Effector memory CD8-positive, alpha-beta T cell (primary cell): ENCODE data around the gene TMCC1.
A peak's percentile ranks its signal among the peaks of the same experiment; 100 is the strongest.
"Not testable (repeated sequence)": the region's sequence is repeated elsewhere in the genome, so short reads cannot be mapped to it uniquely, and the experiment has no call there.

ENCODE experiments used
- ATAC-seq: fragments of 150-1000 bp; cut with Tn5 transposase; replicated peaks from 2 replicates; pipeline ENCODE4 v1.10.0; 2021; ENCODE audit warnings: mild to moderate bottlenecking, moderate library complexity
- DNase-seq, 3 experiments: peaks; one replicate each; pipeline ENCODE4 v3.0.0; 2021
- H3K27ac Mint-ChIP-seq, 2 donors: one replicate each; pipeline ENCODE4 v1.8.0; 2022; ENCODE audit warnings: mild to moderate bottlenecking in 2 of 2, mixed read lengths in 2 of 2, moderate library complexity in 2 of 2
- H3K27me3 Mint-ChIP-seq, 2 donors: one replicate each; pipeline ENCODE4 v1.8.0; 2022; ENCODE audit warnings: mixed read lengths in 2 of 2
- H3K36me3 Mint-ChIP-seq: one replicate; pipeline ENCODE4 v1.8.0; 2022; ENCODE audit warnings: mild to moderate bottlenecking, moderate library complexity, mixed read lengths; ENCODE audit not compliant: insufficient read depth
- H3K4me1 Mint-ChIP-seq, 2 donors: one replicate each; pipeline ENCODE4 v1.8.0; 2022; ENCODE audit warnings: low read depth in 2 of 2, mixed read lengths in 2 of 2
- H3K4me3 Mint-ChIP-seq, 2 donors: one replicate each; pipeline ENCODE4 v1.8.0; 2022; ENCODE audit warnings: mild to moderate bottlenecking in 2 of 2, mixed read lengths in 2 of 2, moderate library complexity in 2 of 2
- H3K9me3 Mint-ChIP-seq, 2 donors: one replicate each; pipeline ENCODE4 v1.8.0; 2022; ENCODE audit warnings: mixed read lengths in 2 of 2

Gene TMCC1

DNA sequence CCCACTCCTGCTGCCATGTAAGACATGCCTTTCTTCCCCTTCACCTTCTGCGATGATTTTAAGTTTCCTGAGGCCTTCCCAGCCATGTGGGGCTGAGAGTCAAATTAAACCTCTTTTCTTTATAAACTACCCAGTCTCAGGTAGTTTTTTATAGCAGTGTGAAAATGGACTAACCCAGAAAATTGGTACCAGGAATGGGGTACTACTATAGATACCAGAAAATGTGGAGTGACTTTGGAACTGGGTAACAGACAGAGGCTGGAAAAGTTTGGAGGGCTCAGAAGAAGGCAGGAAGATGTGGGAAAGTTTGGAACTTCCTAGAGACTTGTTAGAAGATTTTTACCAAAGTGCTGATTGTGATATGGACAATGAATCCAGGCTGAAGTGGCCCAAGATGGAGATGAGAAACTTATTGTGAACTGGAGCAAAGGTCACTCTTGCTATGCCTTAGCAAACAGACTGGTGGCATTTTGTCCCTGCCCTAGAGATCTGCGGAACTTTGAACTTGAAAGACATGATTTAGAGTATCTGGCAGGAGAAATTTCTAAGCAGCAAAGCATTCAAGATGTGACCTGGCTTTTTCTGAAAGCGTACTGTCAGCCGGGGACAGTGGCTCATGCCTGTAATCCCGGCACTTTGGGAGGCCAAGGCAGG lies 52.7 kb downstream of the TMCC1 start:
- Mint-ChIP-seq H3K4me3 (no peak overlapping the region), H3K27ac (no peak overlapping the region), H3K36me3 (no peaks in the 10 kb centered on the region), H3K27me3 (no peaks in the 10 kb centered on the region), H3K4me1 (peaks cover 10 to 30% of the 10 kb centered on the region in 2 donors), H3K9me3 (no peaks in the 10 kb centered on the region)
- no peak for ATAC-seq
- DNase-seq = no peak

DNA sequence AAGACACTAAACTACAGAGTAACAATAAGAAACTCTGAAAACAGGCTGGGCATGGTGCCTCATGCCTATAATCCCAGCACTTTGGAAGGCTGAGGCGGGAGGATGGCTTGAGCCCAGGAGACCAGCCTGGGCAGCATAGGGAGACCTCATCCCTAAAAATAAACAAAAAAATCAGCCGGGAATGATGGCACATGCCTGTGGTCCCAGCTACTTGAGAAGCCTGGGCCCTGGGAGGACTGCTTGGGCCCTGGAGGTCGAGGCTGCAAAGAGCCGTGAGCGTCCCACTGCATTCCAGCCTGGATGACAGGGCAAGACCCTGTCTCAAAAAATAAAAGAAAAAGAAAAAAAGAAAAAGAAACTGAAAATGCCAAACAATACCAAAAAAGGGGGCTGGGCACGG lies 55.4 kb downstream of the TMCC1 start:
- Mint-ChIP-seq H3K4me1 (peaks cover 8 to 18% of the 10 kb centered on the region in 2 donors), H3K9me3 (no peaks in the 10 kb centered on the region), H3K27me3 (no peaks in the 10 kb centered on the region), H3K27ac (peak overlapping the region in 1 of 2 donors; percentile 86), H3K36me3 (no peaks in the 10 kb centered on the region), H3K4me3 (no peak overlapping the region)
- no peak for DNase-seq
- ATAC-seq = no peak

DNA sequence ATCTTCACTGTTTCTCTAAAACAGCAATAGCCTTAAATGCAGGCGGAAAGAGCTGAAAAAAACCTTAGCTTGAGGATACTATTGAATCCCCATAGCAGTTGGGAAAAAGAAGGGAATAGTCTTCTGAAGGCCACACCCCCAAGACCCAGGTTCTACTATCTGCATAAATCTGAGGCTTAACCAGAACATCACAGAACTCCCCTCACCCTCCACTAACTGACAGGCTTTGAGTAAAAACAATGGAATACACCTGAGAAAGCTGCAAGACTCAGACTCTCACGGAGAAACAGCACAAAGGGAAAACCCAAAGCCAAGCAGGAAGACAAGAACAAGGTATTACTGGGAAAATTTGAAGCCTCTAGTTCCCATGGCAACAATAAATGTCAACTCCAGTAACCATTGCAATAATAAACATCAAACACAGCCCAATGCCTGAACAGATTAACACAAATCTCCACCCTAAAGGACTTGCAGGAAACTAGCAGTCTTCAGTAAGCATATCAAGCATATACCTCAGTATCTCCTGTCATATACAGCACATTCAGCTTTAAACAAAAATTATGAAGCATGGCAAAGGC lies 56.4 kb downstream of the TMCC1 start:
- DNase-seq (no peak), ATAC-seq (no peak)
- peak overlapping the region in 1 of 2 donors; percentile 86 for H3K27ac Mint-ChIP-seq
- no peaks in the 10 kb centered on the region for H3K9me3 Mint-ChIP-seq
- H3K4me1 Mint-ChIP-seq = peaks cover 8 to 18% of the 10 kb centered on the region in 2 donors
- no peaks in the 10 kb centered on the region for H3K36me3 Mint-ChIP-seq
- no peak overlapping the region for H3K4me3 Mint-ChIP-seq
- no peaks in the 10 kb centered on the region for H3K27me3 Mint-ChIP-seq

DNA sequence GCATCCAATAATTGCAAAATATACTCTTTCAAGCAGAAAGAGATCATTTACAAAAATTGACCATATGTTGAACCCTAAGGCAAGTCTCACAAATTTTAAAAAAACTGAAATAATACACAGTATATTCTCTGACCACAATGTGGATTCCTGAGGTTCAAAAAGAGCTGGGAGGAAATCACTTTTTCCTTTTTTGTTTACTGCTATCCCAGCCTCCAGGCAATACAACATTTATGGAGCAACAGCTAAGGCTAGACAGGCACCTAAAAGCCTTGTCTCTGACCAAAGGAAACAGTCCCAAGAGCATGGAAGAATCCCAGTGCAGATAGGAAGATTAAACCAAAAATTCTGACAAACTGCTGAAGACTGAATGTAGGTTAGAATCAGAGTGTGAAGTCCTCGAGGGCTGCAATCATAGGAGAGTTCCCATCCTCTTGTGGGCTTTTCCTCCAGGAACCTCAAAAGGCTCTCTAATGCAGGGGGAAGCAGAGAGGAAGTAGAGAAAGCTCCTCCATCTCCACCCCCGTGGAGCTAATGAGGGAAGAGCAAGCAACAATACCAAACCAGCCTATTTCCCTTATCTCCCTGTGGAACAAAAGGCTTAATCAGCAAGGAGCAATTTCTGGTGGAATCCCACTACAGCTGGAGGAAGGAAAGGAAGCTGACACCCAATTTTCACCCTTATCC lies 57.0 kb downstream of the TMCC1 start:
- Mint-ChIP-seq H3K27me3 (no peaks in the 10 kb centered on the region), H3K27ac (peak overlapping the region in 1 of 2 donors; percentile 10), H3K4me1 (peaks cover 8 to 18% of the 10 kb centered on the region in 2 donors), H3K4me3 (no peak overlapping the region), H3K36me3 (no peaks in the 10 kb centered on the region), H3K9me3 (no peaks in the 10 kb centered on the region)
- DNase-seq (no peak), ATAC-seq (no peak)

DNA sequence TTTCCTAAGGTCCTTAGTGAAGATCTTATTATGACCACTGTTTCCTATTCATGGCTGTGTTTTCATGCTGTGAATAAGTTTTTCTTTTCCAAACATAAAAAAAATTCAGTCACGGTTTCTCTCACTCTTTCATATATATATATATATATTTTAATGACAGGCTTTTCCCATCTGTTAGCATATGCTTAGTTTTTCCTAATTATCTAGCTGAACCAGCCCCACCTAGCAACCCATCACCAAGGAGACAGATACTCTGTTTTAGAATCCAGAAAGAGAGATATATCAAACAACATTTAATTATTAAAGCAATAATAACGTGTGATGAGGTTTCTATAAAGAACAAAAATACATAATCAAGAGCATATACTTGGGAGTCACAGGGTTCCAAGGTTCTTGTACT lies 58.3 kb downstream of the TMCC1 start:
- no peak for ATAC-seq

DNA sequence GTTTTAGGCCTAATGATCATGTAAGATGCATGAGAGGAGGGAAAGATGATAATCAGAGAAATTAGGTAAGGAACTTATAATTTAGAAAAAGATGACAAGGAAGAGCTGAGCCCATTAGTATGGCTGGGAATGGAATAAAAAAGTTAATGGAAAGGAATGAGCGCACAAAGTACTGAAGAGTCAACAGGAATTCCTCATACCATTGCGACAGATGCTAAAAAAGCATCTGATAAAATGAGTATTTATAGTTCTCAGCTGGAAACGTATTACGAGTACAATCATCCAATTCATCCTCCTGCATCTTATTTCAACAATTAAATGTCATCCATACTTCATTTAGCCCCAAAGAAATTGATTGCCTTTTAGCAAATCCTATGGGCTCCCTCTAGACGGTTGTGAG lies 58.9 kb downstream of the TMCC1 start:
- Mint-ChIP-seq H3K27me3 (no peaks in the 10 kb centered on the region), H3K4me3 (no peak overlapping the region), H3K36me3 (peaks cover 5% of the 10 kb centered on the region), H3K4me1 (peaks cover 8 to 18% of the 10 kb centered on the region in 2 donors), H3K9me3 (no peaks in the 10 kb centered on the region), H3K27ac (no peak overlapping the region)
- DNase-seq (no peak), ATAC-seq (no peak)

More for the DNA sequence above, 58.3 kb downstream of the TMCC1 start:
- Mint-ChIP-seq H3K36me3 (peaks cover 5% of the 10 kb centered on the region), H3K4me3 (no peak overlapping the region), H3K4me1 (peaks cover 8 to 18% of the 10 kb centered on the region in 2 donors), H3K9me3 (no peaks in the 10 kb centered on the region), H3K27me3 (no peaks in the 10 kb centered on the region), H3K27ac (no peak overlapping the region)
- no peak for DNase-seq

DNA sequence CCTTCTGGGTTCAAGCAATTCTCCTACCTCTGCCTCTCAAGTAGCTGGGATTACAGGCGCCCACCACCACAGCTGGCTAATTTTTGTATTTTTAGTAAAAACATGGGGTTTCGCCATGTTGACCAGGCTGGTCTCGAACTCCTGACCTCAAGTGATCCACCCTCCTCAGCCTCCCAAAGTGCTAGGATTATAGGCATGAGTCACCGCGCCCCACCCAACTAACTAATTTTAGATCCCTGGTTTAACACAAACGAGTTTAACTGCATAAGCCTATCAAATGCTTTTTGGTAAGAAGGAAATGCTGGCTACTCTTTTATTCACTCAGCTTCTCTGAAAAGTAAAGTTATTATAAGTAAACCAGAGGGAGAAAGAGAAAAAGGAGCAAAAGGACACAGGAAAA lies 61.6 kb downstream of the TMCC1 start:
- not testable (repeated sequence) for H3K36me3 Mint-ChIP-seq, H3K27me3 Mint-ChIP-seq, H3K9me3 Mint-ChIP-seq, ATAC-seq, DNase-seq, H3K4me3 Mint-ChIP-seq
- H3K4me1 Mint-ChIP-seq = peaks cover 7 to 19% of the 10 kb centered on the region in 2 donors
- peak overlapping the region in 1 of 2 donors; percentile 13 for H3K27ac Mint-ChIP-seq

DNA sequence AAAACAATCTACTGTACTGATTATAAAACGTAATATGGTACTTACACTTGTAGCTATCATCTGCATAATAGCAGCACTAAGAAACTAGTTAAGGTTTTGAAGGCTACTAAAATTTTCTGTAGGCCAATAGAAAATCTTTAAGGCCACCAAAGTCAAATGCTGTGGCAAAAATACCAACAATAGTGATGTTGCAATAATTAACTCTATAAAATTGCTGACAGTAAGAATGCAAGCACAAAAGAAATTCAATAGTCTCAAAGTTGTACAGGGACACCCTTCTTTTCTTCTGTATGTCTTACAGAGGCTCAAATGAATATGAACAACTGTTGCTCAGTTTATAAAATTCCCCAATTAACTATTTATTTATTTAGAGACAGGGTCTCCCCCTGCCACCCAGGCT lies 62.0 kb downstream of the TMCC1 start:
- Mint-ChIP-seq H3K27ac (no peak overlapping the region), H3K27me3 (no peaks in the 10 kb centered on the region), H3K9me3 (no peaks in the 10 kb centered on the region), H3K36me3 (peaks cover 9% of the 10 kb centered on the region), H3K4me3 (no peak overlapping the region), H3K4me1 (peaks cover 7 to 16% of the 10 kb centered on the region in 2 donors)
- DNase-seq (no peak), ATAC-seq (no peak)

DNA sequence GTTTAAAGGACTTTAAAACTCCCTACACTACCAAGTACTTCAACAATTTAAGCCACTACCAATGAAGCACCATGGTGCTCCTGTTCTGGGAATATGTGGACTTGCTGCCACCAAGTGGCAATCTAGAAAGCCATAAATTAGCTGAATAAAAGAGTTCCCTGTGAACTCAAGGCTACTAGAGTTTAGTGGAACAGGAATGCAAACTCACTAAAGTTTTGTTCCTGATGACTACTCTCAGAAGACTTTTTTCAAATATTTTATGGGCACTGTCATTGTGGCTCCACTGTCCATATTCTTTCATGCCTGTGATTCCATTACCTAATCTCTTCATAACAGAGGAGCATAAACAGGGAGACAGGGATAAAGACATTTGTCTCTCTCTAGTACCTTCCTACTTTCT lies 63.9 kb downstream of the TMCC1 start:
- no peak overlapping the region for H3K4me3 Mint-ChIP-seq
- ATAC-seq (peak; percentile 44), DNase-seq (peak in 2 of 3 experiments; percentile 6 to 25)
- H3K27ac Mint-ChIP-seq = no peak overlapping the region
- peaks cover 11 to 20% of the 10 kb centered on the region in 2 donors for H3K4me1 Mint-ChIP-seq
- H3K27me3 Mint-ChIP-seq = no peaks in the 10 kb centered on the region
- H3K36me3 Mint-ChIP-seq = peaks cover 9% of the 10 kb centered on the region
- no peaks in the 10 kb centered on the region for H3K9me3 Mint-ChIP-seq

DNA sequence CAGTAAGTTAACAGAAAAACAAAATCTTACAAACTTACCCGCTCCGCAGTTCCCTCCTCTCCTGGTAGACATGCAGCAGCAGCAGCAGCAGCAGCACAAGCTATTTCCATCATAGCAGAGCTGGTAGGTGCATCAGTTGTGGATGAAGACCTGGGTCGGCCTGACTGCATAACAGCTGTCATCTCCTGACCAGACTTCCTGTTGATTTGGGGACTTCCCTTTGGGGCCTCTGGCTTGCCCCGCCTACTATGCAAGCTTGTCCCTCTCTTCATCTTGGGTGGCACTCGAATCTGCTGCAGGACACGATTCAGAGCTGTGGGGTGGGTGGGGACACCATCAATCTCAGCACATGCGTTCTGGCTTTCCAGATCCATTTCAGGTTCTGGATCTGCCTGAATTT lies 65.7 kb downstream of the TMCC1 start:
- Mint-ChIP-seq H3K4me1 (peaks cover 11 to 20% of the 10 kb centered on the region in 2 donors), H3K27me3 (no peaks in the 10 kb centered on the region), H3K36me3 (peaks cover 9% of the 10 kb centered on the region), H3K27ac (peak overlapping the region; percentile 86), H3K9me3 (no peaks in the 10 kb centered on the region), H3K4me3 (peak overlapping the region; percentile 49 to 61)
- peak; percentile 33 to 35 (median 35) for DNase-seq
- ATAC-seq = peak; percentile 97

DNA sequence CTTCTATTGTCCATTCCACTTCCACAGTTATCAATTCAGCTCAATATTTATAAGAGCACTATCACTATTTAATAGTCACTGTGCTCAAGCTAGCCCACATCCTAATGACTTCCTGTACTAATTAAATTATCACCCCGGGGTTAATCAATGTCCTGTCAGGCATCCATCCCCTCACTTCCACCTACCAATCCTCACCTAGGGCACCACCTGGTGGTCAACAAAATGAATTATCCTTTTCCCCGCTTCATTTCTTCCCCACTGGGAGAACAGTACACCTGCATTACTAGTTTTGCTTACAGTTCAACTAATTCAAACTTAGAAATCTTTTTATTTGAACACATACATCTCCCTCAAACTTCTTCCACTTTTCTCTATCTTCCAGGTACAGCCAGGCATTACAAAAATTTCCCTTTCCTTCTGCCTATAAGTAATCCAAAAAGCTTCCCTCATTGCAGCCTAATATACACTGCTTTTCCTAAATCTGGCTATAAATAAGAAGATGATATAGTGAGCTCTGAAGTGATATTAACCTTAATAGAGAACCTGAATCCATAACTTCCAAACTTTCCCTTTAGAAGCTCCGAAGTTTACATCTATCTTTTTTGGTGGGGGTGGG lies 68.5 kb downstream of the TMCC1 start:
- peak; percentile 42 to 53 (median 45) for DNase-seq
- ATAC-seq = peak; percentile 41
- H3K27me3 Mint-ChIP-seq = no peaks in the 10 kb centered on the region
- H3K4me1 Mint-ChIP-seq = peaks cover 11 to 20% of the 10 kb centered on the region in 2 donors
- H3K4me3 Mint-ChIP-seq = no peak overlapping the region
- H3K9me3 Mint-ChIP-seq = no peaks in the 10 kb centered on the region
- H3K36me3 Mint-ChIP-seq = peaks cover 4% of the 10 kb centered on the region
- H3K27ac Mint-ChIP-seq = no peak overlapping the region

DNA sequence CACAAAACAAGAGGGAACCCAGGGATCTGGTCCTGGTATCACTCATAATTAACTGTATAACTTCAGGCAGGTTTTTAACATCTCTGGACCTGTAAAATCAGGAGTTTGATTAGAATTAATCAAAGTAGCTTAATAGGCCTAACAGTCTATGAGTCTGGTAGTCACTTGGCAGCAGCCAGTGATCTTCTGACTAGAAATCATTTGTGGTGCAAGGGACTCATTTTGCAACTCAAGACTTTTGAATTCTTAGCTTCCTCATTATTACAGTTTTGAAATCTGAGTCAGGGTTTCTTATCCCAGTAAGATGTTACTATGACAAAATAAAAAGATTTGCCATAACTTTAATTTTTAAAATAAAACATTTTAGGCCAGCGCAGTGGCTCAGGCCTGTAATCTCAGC lies 70.8 kb downstream of the TMCC1 start:
- peaks cover 3% of the 10 kb centered on the region for H3K36me3 Mint-ChIP-seq
- DNase-seq = no peak
- peaks cover 5 to 12% of the 10 kb centered on the region in 2 donors for H3K4me1 Mint-ChIP-seq
- H3K4me3 Mint-ChIP-seq = no peak overlapping the region
- H3K27ac Mint-ChIP-seq = no peak overlapping the region
- H3K27me3 Mint-ChIP-seq = no peaks in the 10 kb centered on the region
- no peak for ATAC-seq
- H3K9me3 Mint-ChIP-seq = no peaks in the 10 kb centered on the region

DNA sequence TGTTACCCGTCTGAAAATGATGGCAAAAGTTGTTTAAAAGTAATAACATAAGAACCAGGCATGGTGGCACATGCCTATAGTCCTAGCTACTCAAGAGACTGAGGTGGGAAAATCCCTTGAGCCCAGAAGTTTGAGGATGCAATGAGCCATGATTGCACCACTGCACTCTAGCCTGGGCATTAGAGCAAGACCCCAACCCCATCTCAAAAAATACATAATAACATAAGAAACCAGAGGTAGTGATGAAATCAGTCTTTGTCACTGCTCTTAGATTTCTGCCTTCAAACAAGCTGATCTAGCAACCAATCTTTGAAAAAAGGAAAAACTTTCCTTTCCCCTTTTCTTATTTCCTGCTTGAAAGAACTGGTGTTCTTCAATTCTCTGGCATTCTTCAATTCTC lies 71.3 kb downstream of the TMCC1 start:
- H3K4me1 Mint-ChIP-seq = peaks cover 4 to 8% of the 10 kb centered on the region in 2 donors
- no peak overlapping the region for H3K4me3 Mint-ChIP-seq
- H3K36me3 Mint-ChIP-seq = peaks cover 3% of the 10 kb centered on the region
- ATAC-seq (no peak), DNase-seq (no peak)
- no peak overlapping the region for H3K27ac Mint-ChIP-seq
- H3K9me3 Mint-ChIP-seq = no peaks in the 10 kb centered on the region
- H3K27me3 Mint-ChIP-seq = no peaks in the 10 kb centered on the region
